ENCODE data around the gene ERH.
A peak's percentile ranks its signal among the peaks of the same experiment; 100 is the strongest.
"Not testable (repeated sequence)": the region's sequence is repeated elsewhere in the genome, so short reads cannot be mapped to it uniquely, and the experiment has no call there.

ERH gene

DNA sequence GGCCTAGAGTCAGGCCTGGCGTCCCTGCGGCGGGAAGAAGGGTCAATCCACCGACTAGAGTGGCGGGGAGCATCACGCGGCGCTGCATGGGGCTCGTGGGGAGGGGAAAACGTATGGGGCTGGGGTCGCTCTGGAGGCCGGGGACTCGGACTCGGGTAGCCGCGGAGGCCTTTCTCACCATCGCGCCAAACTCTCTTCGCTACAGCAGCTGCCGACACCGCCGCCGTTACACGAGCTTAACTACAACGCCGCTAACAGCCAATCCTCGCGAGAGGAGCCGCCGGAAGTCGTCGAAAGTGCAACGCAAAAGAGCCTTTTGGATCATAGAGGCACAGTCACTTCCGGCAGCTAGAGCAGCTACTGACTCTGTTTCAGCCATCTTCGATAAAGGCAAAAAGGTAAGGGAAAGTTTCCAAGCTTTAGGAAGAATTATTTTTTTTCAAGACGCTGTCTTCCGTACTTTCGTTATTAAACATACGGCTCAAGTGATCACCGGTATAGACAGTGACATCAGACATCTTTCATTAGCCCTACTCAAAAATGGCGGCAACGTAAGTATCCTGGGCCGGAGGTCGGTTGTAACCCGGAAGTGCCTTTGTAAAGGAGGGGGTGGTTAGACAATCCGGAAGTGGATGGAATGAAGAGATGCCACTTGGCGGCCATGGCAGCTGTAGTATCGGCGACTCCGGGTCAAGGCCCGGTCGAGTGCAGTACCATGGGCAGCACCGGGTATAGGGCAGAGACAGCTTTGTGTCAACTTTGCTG is at the start of gene ERH, which contains the start of gene SLC39A9:
Gene ERH (minus strand): TSS at position 247 of the 765 bp plus-strand sequence. CDS start 66 bp downstream, at position 181.
Gene SLC39A9 (plus strand): TSS at position 640 of the 765 bp plus-strand sequence. CDS start 678 bp downstream, outside the sequence.
- peaks cover 35% of the 10 kb centered on the region for H3K36me3 Mint-ChIP-seq
- H3K9me3 Mint-ChIP-seq = no peaks in the 10 kb centered on the region
- peak within 1 kb of the TSS; percentile 97 for H3K4me3 Mint-ChIP-seq
- peaks cover 56% of the 10 kb centered on the region for H3K4me1 Mint-ChIP-seq
- peak within 1 kb of the TSS; percentile 99 for H3K27ac Mint-ChIP-seq
- no peaks in the 10 kb centered on the region for H3K27me3 Mint-ChIP-seq
- peak; percentile 96 for ATAC-seq

DNA sequence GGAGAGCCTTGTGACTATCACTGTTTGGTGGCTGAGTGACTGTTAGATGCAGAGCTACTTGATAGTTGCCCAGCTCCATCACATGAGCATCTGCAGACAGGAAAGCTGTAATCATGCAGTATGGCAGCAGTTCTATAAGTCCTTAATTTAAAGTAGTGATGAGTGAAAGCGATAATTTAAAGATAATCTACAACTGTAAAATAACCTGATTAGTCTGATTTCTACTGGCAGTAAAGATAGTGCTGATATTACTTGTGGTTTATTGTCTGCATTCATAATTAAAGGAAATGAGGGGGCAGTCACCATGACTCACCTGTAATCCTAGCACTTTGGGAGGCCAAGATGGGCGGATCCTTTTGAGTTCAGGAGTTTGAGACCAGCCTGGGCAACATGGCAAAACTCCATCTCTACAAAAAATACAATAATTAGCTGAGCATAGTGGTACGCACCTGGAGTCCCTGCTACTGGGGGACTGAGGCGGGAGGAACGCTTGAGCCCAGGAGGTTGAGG is 45.3 kb upstream of the ERH start:
- H3K27ac Mint-ChIP-seq = no peak overlapping the region
- ATAC-seq = no peak
- H3K4me3 Mint-ChIP-seq = no peak overlapping the region
- peaks cover 65% of the 10 kb centered on the region for H3K36me3 Mint-ChIP-seq
- peaks cover 20% of the 10 kb centered on the region for H3K4me1 Mint-ChIP-seq
- H3K27me3 Mint-ChIP-seq = no peaks in the 10 kb centered on the region
- H3K9me3 Mint-ChIP-seq = no peaks in the 10 kb centered on the region

DNA sequence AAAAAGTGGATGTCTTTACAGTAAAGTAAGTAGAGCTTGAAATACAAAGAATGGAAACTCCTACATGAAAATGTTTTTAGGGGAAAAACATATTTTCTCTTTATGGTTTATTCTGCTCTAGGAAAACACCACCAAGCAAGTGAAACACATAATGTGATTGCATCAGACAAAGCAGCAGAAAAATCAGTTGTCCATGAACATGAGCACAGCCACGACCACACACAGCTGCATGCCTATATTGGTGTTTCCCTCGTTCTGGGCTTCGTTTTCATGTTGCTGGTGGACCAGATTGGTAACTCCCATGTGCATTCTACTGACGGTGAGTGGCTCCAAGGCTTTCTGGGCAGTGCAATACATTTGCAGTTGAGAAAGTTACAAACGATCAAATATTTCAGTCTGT is 43.8 kb upstream of the ERH start:
- Mint-ChIP-seq H3K4me3 (no peak overlapping the region), H3K9me3 (no peaks in the 10 kb centered on the region), H3K4me1 (peaks cover 20% of the 10 kb centered on the region), H3K36me3 (peaks cover 65% of the 10 kb centered on the region), H3K27ac (peak overlapping the region; percentile 62), H3K27me3 (no peaks in the 10 kb centered on the region)
- ATAC-seq = peak; percentile 76

DNA sequence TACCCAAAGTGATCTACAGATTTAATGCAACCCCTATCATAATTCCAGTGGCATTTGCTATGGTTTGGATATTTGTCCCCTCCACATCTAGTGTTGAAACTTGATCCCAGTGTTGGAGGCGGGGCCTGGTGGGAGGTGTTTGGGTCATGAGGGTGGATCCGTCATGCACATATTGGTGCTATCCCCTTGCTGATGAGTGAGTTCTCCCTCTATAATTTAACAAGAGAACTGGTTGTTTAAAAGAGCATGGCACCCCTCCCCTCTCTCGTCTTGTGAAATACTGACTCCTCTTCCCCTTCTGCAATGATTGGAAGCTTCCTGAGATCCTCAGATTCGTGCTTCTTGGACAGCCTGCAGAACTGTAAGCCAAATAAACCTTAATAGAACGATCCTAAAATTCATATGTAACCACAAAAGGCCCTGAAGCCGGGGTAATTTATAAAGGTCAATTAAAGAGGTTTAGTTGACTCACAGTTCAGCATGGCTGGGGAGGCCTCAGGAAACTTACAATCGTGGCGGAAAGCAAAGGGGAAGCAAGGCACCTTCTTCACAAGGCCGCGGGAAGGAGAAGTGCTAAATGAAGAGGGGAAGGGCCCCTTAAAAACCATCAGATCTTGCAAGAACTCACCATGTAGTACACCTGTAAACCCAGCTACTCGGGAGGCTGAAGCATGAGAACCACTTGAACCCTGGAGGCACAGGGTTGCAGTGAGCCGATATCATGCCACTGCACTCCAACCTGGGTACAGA is 41.6 kb upstream of the ERH start:
- Mint-ChIP-seq H3K36me3 (peaks cover 47% of the 10 kb centered on the region), H3K27ac (no peak overlapping the region), H3K4me1 (peaks cover 30% of the 10 kb centered on the region), H3K4me3 (no peak overlapping the region), H3K9me3 (no peaks in the 10 kb centered on the region), H3K27me3 (no peaks in the 10 kb centered on the region)
- no peak for ATAC-seq

DNA sequence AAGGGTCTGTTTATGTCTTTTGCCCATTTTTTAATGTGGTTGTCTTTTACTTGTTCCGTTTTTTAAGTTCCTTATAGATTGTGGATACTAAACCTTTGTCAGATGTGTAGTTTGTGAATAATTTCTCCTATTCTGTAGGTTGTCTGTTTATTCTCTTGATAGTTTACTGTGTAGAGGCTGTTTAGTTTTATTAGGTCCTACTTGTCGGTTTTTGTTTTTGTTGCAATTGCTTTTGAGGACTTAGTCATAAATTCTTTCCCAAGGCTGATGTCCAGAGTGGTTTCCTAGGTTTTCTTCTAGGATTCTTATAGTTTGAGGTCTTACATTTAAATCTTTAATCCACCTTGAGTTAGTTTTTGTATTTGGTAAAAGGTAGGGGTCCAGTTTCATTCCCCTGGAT is 34.3 kb upstream of the ERH start:
- Mint-ChIP-seq H3K4me1 (peaks cover 54% of the 10 kb centered on the region), H3K4me3 (no peak overlapping the region), H3K36me3 (peaks cover 45% of the 10 kb centered on the region), H3K9me3 (peaks cover 2% of the 10 kb centered on the region), H3K27me3 (no peaks in the 10 kb centered on the region), H3K27ac (no peak overlapping the region)
- no peak for ATAC-seq

DNA sequence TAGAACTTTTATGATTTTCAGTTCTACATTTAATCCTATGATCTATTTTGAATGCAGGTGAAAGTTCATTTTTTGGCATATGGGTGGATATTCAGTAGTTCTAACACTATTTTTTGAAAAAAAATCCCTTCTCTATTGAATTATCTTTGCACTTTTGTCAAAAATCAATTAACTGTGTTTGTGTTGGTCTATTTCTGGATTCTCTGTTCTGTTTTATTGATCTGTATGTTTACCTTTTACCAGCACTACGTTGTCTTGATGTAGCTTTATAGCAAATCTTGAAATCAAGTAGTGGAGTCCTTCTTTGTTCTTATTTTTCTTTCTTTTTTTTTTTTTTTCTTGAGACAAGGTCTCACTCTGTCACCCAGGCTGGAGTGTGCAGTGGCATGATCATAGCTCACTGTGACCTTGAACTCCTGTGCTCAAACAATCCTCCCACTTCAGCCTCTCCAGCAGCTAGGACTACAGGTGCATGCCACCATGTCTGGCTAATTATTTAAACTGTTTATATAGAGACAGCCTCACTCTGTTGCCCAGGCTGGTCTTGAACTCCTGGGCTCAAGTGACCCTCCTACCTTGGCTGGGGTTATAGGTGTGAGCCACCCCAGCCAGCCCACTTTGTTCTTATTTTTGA is 32.3 kb upstream of the ERH start:
- Mint-ChIP-seq H3K4me1 (peaks cover 51% of the 10 kb centered on the region), H3K9me3 (peaks cover 2% of the 10 kb centered on the region), H3K36me3 (peaks cover 60% of the 10 kb centered on the region), H3K27me3 (no peaks in the 10 kb centered on the region), H3K27ac (peak overlapping the region; percentile 77), H3K4me3 (no peak overlapping the region)
- no peak for ATAC-seq

DNA sequence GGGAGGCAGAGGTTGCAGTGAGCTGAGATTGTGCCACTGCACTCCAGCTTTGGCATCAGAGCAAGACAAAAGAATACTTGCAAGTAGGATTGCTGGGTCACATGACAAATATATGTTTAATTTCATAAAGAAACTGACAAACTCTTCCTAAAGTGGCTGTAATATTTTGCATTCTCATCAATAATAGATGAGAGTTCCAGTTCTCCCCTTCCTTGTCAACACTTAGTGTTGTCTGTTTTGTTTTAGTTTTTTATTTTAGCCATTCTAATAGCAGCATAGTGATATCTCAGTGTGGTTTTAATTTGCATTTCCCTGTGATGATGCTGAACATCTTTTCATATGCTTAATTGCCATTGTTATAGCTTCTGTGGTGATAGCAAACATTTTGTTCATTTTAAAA is 31.5 kb upstream of the ERH start:
- Mint-ChIP-seq H3K4me1 (peaks cover 43% of the 10 kb centered on the region), H3K27ac (peak overlapping the region; percentile 77), H3K9me3 (peaks cover 2% of the 10 kb centered on the region), H3K4me3 (peak overlapping the region; percentile 42), H3K27me3 (no peaks in the 10 kb centered on the region), H3K36me3 (peaks cover 68% of the 10 kb centered on the region)
- no peak for ATAC-seq

DNA sequence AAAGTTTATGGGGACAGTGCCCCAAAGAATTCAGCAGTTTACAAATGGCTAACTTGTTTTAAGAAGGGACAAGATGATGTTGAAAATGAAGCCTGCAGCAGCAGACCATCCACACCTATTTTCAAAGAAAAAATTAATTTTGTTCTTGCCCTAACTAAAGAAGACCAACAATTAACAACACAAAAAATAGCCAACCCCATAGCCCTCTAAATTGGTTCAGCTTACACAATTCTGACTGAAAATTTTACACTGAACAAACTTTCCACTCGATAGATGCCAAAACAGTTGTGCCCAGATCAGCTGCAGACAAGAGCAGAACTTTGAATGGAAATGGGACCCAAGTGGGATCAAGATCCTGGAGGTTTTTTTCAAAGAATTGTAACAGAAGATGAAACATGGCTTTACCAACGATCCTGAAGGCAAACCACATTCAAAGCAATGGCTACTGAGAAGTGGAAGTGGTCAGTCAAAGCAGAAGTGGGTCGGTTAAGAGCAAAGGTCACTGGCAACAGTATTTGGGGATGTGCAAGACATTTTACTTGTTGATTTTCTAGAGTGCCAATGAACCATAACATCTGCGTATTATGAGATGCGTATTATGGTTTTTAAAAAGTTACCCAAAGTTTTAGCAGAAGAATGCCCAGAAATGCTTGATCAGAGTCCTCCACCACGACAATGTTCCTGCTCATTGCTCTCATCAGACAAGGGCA is 30.3 kb upstream of the ERH start:
- H3K36me3 Mint-ChIP-seq = peaks cover 77% of the 10 kb centered on the region
- no peaks in the 10 kb centered on the region for H3K27me3 Mint-ChIP-seq
- H3K4me3 Mint-ChIP-seq = peak overlapping the region; percentile 8
- ATAC-seq = peak; percentile 99
- peaks cover 2% of the 10 kb centered on the region for H3K9me3 Mint-ChIP-seq
- H3K4me1 Mint-ChIP-seq = peaks cover 35% of the 10 kb centered on the region
- peak overlapping the region; percentile 77 for H3K27ac Mint-ChIP-seq

DNA sequence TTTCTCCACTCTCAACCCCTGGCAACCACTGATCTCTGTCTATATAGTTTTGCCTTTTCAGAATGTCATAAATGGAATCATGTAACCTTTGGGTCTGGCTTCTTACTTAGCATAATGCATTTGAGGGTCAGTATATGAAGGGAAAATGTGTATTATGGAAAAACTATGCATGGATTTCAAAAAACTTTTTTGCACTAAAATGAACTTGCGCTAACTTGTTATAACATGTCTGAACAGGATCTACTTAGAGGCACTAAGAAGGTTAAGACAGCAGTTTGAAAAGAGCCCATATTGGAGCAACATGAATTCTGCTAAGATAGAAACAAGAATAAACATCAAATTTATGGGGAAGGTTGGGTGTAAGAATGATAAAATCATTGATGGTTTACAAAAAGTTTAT is 29.5 kb upstream of the ERH start:
- ATAC-seq = no peak
- Mint-ChIP-seq H3K27me3 (no peaks in the 10 kb centered on the region), H3K4me1 (peaks cover 34% of the 10 kb centered on the region), H3K27ac (peak overlapping the region; percentile 77), H3K36me3 (peaks cover 75% of the 10 kb centered on the region), H3K4me3 (no peak overlapping the region), H3K9me3 (peaks cover 2% of the 10 kb centered on the region)

DNA sequence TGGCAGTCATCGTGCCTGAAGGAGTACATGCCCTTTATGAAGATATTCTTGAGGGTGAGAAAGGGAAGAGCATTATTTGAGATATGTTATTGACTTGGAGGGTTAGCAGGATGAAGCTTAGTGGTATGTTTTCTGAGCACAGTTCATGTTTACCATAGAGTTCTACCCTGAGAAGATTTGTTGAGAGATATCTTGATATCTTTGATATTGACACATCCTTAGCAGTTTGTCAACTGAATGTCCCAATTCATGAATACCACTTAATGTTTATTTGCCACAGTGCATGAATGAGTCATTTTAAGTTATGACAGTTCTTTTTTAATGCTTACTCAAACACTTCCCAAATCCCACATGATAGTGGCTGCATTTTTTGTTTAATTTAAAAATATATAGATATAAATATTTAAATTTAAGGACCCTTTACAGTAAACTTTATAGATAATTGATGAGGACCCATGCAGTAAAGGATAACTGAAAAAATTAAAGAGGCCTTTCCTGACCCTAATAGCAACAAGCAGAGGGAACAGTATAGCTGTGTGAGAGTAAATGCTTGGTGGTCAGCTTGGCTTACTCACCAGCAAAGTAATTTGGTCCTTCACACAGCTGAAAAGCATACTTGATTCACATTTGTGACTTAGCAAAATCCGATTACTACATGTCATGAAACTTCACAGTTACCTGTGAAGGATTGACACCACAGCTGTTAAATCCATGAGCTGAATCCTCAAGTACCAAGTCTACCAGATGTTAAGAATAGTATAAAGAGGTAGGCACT is 26.2 kb upstream of the ERH start:
- H3K4me1 Mint-ChIP-seq = peaks cover 39% of the 10 kb centered on the region
- H3K36me3 Mint-ChIP-seq = peaks cover 56% of the 10 kb centered on the region
- no peaks in the 10 kb centered on the region for H3K27me3 Mint-ChIP-seq
- no peak overlapping the region for H3K27ac Mint-ChIP-seq
- no peak for ATAC-seq
- no peak overlapping the region for H3K4me3 Mint-ChIP-seq
- H3K9me3 Mint-ChIP-seq = no peaks in the 10 kb centered on the region

DNA sequence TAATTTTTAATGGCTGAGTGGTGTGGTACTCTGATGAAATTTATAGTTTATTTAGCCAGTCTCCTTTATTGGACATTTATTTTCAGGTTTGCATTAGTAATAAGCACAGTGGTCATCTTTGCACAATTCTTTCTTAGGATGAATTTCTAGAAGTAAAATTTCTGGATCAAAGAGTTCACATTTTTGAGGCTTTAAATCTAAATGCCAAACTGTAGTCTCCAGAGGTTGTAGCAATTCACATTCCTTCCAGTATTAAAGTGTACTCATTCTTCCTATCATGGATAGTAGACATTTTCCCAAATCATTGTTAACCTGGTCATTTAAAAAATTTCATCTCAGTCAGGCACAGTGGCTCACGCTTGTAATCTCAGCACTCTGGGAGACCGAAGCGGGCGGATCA is 25.2 kb upstream of the ERH start:
- H3K27ac Mint-ChIP-seq = no peak overlapping the region
- no peak overlapping the region for H3K4me3 Mint-ChIP-seq
- no peaks in the 10 kb centered on the region for H3K27me3 Mint-ChIP-seq
- peaks cover 54% of the 10 kb centered on the region for H3K36me3 Mint-ChIP-seq
- H3K9me3 Mint-ChIP-seq = no peaks in the 10 kb centered on the region
- no peak for ATAC-seq
- peaks cover 39% of the 10 kb centered on the region for H3K4me1 Mint-ChIP-seq

DNA sequence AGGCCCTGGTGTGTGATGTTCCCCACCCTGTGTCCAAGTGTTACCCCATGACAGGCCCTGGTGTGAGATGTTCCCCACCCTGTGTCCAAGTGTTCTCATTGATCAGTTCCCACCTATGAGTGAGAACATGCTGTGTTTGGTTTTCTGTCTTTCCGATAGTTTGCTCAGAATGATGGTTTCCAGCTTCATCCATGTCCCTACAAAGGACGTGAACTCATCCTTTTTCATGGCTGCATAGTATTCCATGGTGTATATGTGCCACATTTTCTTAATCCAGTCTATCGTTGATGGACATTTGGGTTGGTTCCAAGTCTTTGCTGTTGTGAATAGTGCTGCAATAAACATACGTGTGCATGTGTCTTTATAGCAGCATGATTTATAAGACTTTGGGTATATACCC is 18.0 kb upstream of the ERH start:
- H3K4me1 Mint-ChIP-seq = peaks cover 41% of the 10 kb centered on the region
- not testable (repeated sequence) for H3K27ac Mint-ChIP-seq, H3K9me3 Mint-ChIP-seq, H3K27me3 Mint-ChIP-seq, H3K36me3 Mint-ChIP-seq, H3K4me3 Mint-ChIP-seq, ATAC-seq

DNA sequence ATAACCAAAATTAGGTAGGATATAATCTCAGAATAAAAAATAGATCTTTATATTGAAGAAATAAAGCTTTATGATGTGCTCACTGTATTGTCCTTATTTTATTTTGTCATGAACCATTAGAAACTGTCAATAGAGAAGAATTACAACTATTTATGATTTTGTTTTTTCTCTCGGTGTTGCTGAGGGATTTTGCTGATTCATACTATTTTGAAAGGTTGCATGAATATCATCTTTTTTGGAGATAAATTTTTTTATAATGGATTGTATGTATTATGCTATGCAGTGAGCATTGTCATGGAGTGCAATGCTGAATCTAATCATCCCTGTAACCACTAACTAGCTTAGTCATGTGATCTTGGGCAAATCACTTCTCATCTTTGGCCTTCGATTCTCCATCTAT is 15.4 kb upstream of the ERH start:
- peaks cover 1% of the 10 kb centered on the region for H3K36me3 Mint-ChIP-seq

DNA sequence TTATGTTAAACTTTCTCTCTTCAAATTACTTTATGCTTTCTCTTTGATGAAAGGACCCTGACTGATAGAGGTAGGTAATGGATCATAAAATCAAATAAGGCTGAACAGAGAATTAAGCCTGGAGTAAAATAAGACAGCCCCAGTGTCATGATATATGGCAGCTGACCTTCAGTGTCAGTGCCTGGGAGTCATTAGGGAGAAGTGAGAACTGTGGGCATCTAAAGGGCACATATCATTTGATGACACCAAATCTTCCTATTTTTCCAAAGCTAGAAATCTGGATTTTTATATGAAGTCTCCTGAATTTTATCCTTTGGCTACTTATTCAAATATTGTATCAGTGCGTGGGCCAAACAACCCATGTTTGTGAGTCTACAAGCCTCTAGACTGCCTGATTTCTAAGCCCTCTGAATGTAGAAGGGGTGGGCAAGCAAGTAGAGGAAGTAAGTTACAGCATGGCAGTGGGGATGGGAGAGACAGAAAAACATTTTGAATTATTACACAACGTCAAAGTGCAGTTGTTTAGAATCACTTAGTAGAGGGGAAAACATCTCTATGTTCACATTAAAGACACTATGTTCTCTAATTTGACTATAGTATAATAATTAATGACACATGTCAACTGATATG is 10.3 kb upstream of the ERH start:
- Mint-ChIP-seq H3K36me3 (peaks cover 23% of the 10 kb centered on the region), H3K4me3 (no peak overlapping the region), H3K9me3 (peaks cover 4% of the 10 kb centered on the region), H3K4me1 (peaks cover 20% of the 10 kb centered on the region), H3K27ac (peak overlapping the region; percentile 21), H3K27me3 (no peaks in the 10 kb centered on the region)
- no peak for ATAC-seq

More for the DNA sequence above, 15.4 kb upstream of the ERH start:
- no peak for ATAC-seq
- Mint-ChIP-seq H3K4me1 (peaks cover 18% of the 10 kb centered on the region), H3K27ac (no peak overlapping the region), H3K27me3 (no peaks in the 10 kb centered on the region), H3K9me3 (no peaks in the 10 kb centered on the region), H3K4me3 (no peak overlapping the region)
